NT2/D1 (cell line): Measurements from ENCODE around the gene MYBPH.

Experiments
- SUZ12 ChIP-seq: IDR thresholded peaks from 2 replicates; pipeline ENCODE4 v1.6.1; 2011; ENCODE audit not compliant: insufficient read length, insufficient read depth; ENCODE audit errors: extremely low read depth
- YY1 ChIP-seq: IDR thresholded peaks from 2 replicates; pipeline ENCODE4 v1.6.1; 2011; ENCODE audit not compliant: insufficient read length, insufficient read depth

GRCh38 chr1:203173566-203173965, 2.1 kb downstream of the MYBPH start:
- TF ChIP-seq SUZ12 (no peak), YY1 (no peak)
